ENCODE measurements around the gene DUSP28. TPM values are rescaled to one million over a fixed set of nuclear protein-coding genes. Genes with fewer than 3 reads are reported as not detected.
A peak's percentile ranks its signal among the peaks of the same experiment; 100 is the strongest.

The DUSP28 gene
- total and polyA plus RNA-seq, 10 of the 15 experiments (the other 5 are each of a cell fraction or from before 2014, with no cell fraction given), result 2.5 to 12.5 (median 6.4) TPM

DNA sequence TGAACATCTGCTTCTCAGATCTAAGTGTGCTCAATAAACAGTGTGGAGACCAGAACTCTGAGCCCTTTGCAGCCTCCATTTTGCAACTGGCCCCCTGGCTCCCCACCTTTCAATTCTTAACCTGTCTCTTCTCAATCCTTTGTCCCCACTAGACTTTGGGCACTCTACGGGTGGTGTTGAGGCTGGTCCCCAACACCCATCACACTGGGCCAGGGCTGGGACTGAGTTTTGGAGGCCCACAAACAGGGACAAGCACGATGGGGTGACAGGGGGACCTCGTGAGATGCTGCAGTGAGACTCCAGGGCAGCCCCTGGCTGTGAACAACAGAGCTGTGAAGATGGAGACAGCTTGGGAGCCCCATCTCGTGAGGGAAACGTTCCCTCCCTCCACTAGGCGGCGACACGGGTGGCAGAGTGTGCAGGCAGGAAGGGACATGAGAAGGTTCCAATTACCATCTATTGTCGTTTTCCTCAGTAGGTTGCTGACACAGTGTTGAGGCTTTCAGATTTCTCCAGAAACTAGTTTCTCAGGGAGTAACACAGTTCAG lies 3.5 kb upstream of the DUSP28 start (continued):
- TF ChIP-seq, protein P1, sequence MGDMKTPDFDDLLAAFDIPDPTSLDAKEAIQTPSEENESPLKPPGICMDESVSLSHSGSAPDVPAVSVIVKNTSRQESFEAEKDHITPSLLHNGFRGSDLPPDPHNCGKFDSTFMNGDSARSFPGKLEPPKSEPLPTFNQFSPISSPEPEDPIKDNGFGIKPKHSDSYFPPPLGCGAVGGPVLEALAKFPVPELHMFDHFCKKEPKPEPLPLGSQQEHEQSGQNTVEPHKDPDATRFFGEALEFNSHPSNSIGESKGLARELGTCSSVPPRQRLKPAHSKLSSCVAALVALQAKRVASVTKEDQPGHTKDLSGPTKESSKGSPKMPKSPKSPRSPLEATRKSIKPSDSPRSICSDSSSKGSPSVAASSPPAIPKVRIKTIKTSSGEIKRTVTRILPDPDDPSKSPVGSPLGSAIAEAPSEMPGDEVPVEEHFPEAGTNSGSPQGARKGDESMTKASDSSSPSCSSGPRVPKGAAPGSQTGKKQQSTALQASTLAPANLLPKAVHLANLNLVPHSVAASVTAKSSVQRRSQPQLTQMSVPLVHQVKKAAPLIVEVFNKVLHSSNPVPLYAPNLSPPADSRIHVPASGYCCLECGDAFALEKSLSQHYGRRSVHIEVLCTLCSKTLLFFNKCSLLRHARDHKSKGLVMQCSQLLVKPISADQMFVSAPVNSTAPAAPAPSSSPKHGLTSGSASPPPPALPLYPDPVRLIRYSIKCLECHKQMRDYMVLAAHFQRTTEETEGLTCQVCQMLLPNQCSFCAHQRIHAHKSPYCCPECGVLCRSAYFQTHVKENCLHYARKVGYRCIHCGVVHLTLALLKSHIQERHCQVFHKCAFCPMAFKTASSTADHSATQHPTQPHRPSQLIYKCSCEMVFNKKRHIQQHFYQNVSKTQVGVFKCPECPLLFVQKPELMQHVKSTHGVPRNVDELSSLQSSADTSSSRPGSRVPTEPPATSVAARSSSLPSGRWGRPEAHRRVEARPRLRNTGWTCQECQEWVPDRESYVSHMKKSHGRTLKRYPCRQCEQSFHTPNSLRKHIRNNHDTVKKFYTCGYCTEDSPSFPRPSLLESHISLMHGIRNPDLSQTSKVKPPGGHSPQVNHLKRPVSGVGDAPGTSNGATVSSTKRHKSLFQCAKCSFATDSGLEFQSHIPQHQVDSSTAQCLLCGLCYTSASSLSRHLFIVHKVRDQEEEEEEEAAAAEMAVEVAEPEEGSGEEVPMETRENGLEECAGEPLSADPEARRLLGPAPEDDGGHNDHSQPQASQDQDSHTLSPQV (IDR thresholded peaks at IDR 0.05), result no peak
- no peak for TF ChIP-seq SUPT20H (IDR thresholded peaks at IDR 0.05; ENCODE audit: borderline replicate concordance, control insufficient read depth, low read depth, low read length)
- no peak for TF ChIP-seq GATAD2B (conservative IDR thresholded peaks at IDR 0.05; ENCODE audit: low read depth)
- TF ChIP-seq, protein P2, sequence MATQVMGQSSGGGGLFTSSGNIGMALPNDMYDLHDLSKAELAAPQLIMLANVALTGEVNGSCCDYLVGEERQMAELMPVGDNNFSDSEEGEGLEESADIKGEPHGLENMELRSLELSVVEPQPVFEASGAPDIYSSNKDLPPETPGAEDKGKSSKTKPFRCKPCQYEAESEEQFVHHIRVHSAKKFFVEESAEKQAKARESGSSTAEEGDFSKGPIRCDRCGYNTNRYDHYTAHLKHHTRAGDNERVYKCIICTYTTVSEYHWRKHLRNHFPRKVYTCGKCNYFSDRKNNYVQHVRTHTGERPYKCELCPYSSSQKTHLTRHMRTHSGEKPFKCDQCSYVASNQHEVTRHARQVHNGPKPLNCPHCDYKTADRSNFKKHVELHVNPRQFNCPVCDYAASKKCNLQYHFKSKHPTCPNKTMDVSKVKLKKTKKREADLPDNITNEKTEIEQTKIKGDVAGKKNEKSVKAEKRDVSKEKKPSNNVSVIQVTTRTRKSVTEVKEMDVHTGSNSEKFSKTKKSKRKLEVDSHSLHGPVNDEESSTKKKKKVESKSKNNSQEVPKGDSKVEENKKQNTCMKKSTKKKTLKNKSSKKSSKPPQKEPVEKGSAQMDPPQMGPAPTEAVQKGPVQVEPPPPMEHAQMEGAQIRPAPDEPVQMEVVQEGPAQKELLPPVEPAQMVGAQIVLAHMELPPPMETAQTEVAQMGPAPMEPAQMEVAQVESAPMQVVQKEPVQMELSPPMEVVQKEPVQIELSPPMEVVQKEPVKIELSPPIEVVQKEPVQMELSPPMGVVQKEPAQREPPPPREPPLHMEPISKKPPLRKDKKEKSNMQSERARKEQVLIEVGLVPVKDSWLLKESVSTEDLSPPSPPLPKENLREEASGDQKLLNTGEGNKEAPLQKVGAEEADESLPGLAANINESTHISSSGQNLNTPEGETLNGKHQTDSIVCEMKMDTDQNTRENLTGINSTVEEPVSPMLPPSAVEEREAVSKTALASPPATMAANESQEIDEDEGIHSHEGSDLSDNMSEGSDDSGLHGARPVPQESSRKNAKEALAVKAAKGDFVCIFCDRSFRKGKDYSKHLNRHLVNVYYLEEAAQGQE (IDR thresholded peaks at IDR 0.05; ENCODE audit: low read depth, low read length), result no peak
- TF ChIP-seq TCF12 (IDR thresholded peaks at IDR 0.05; ENCODE audit: low read depth, low read length), result no peak
- TF ChIP-seq, protein P3, sequence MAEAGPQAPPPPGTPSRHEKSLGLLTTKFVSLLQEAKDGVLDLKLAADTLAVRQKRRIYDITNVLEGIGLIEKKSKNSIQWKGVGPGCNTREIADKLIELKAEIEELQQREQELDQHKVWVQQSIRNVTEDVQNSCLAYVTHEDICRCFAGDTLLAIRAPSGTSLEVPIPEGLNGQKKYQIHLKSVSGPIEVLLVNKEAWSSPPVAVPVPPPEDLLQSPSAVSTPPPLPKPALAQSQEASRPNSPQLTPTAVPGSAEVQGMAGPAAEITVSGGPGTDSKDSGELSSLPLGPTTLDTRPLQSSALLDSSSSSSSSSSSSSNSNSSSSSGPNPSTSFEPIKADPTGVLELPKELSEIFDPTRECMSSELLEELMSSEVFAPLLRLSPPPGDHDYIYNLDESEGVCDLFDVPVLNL (IDR thresholded peaks at IDR 0.05; ENCODE audit: low read depth, low read length), result no peak
- no peak for TF ChIP-seq SUZ12 (IDR thresholded peaks at IDR 0.05; ENCODE audit: unreplicated experiment)
- TF ChIP-seq NFXL1 (IDR thresholded peaks at IDR 0.05; ENCODE audit: borderline replicate concordance), result no peak
- TF ChIP-seq RAD21 (IDR thresholded peaks at IDR 0.05; ENCODE audit: insufficient read depth, low read depth, low read length), result peak; percentile 55
- TF ChIP-seq YBX1 (IDR thresholded peaks at IDR 0.05), result no peak
- TF ChIP-seq CBFB (IDR thresholded peaks at IDR 0.05; ENCODE audit: low read depth), result no peak
- peak in 1 of 2 experiments; percentile 71; a peak in 2 of 4 replicates for TF ChIP-seq BHLHE40 (IDR thresholded peaks at IDR 0.05; ENCODE audit: borderline replicate concordance in 1 of 2, low read depth in 2 of 2, low read length in 1 of 2)
- TF ChIP-seq, protein P4, sequence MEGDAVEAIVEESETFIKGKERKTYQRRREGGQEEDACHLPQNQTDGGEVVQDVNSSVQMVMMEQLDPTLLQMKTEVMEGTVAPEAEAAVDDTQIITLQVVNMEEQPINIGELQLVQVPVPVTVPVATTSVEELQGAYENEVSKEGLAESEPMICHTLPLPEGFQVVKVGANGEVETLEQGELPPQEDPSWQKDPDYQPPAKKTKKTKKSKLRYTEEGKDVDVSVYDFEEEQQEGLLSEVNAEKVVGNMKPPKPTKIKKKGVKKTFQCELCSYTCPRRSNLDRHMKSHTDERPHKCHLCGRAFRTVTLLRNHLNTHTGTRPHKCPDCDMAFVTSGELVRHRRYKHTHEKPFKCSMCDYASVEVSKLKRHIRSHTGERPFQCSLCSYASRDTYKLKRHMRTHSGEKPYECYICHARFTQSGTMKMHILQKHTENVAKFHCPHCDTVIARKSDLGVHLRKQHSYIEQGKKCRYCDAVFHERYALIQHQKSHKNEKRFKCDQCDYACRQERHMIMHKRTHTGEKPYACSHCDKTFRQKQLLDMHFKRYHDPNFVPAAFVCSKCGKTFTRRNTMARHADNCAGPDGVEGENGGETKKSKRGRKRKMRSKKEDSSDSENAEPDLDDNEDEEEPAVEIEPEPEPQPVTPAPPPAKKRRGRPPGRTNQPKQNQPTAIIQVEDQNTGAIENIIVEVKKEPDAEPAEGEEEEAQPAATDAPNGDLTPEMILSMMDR (IDR thresholded peaks at IDR 0.05 in 2 of 3, conservative IDR thresholded peaks at IDR 0.05 in 1 of 3; ENCODE audit: control insufficient read depth in 2 of 3, extremely low read depth in 1 of 3, insufficient read depth in 1 of 3, low read depth in 3 of 3, low read length in 3 of 3), result peak; percentile 63 to 82 (median 73)
- TF ChIP-seq ZBED1 (IDR thresholded peaks at IDR 0.05; ENCODE audit: borderline replicate concordance), result no peak
- no peak for TF ChIP-seq BMI1 (IDR thresholded peaks at IDR 0.05; ENCODE audit: borderline replicate concordance)
- TF ChIP-seq ZNF622 (IDR thresholded peaks at IDR 0.05), result no peak
- no peak for TF ChIP-seq CHD1 (IDR thresholded peaks at IDR 0.05; ENCODE audit: low read depth, low read length)
- no peak for TF ChIP-seq NFIC (IDR thresholded peaks at IDR 0.05; ENCODE audit: low read depth, low read length)
- TF ChIP-seq KAT2A (conservative IDR thresholded peaks at IDR 0.05; ENCODE audit: control insufficient read depth, low read depth, low read length), result no peak
- no peak for TF ChIP-seq SMAD5 (IDR thresholded peaks at IDR 0.05; ENCODE audit: low read depth)
- no peak for TF ChIP-seq HCFC1 (IDR thresholded peaks at IDR 0.05; ENCODE audit: low read length)
